Stimulated activated naive CD8-positive, alpha-beta T cell treated with anti-CD3 and anti-CD28 coated beads, Interleukin-15, Interleukin-2, amounts not matched to agents 100 ng/mL and 50 ng/mL, for 24 hours (primary cell): ENCODE data around the gene PRDX6.

Experiments used
- H3K27ac Mint-ChIP-seq: one replicate; pipeline ENCODE4 v1.8.0; 2021; ENCODE audit warnings: mild to moderate bottlenecking, mixed read lengths
- H3K27me3 Mint-ChIP-seq: one replicate; pipeline ENCODE4 v1.8.0; 2021; ENCODE audit warnings: mixed read lengths
- H3K36me3 Mint-ChIP-seq: one replicate; pipeline ENCODE4 v1.8.0; 2021; ENCODE audit warnings: low read depth, mixed read lengths
- H3K4me1 Mint-ChIP-seq: one replicate; pipeline ENCODE4 v1.8.0; 2021; ENCODE audit warnings: low read depth, mixed read lengths
- H3K4me3 Mint-ChIP-seq: one replicate; pipeline ENCODE4 v1.8.0; 2021; ENCODE audit warnings: mild to moderate bottlenecking, mixed read lengths
- H3K9me3 Mint-ChIP-seq: one replicate; pipeline ENCODE4 v1.8.0; 2021; ENCODE audit warnings: mixed read lengths

The PRDX6 gene

GRCh38 chr1:173477286-173478093 lies at the start of gene PRDX6:
Gene PRDX6, plus strand, starts transcription at chr1:173477335. Its CDS starts 63 bp downstream, at chr1:173477398.
- peak within 1 kb of the TSS; percentile 91 for H3K27ac Mint-ChIP-seq
- H3K36me3 Mint-ChIP-seq: peaks cover 39% of the 10 kb centered on the region
- H3K27me3 Mint-ChIP-seq: no peaks in the 10 kb centered on the region
- peaks cover 66% of the 10 kb centered on the region for H3K4me1 Mint-ChIP-seq
- H3K9me3 Mint-ChIP-seq: no peaks in the 10 kb centered on the region
- H3K4me3 Mint-ChIP-seq: peak within 1 kb of the TSS; percentile 90

GRCh38 chr1:173429471-173430402 lies 47.4 kb upstream of the PRDX6 start:
- Mint-ChIP-seq H3K36me3 (no peaks in the 10 kb centered on the region), H3K9me3 (no peaks in the 10 kb centered on the region), H3K27me3 (no peaks in the 10 kb centered on the region), H3K4me1 (peaks cover 31% of the 10 kb centered on the region), H3K27ac (peak overlapping the region; percentile 93), H3K4me3 (peak overlapping the region; percentile 74)

- no peaks in the 10 kb centered on the region for H3K27me3 Mint-ChIP-seq
- no peaks in the 10 kb centered on the region for H3K36me3 Mint-ChIP-seq
- H3K9me3 Mint-ChIP-seq: no peaks in the 10 kb centered on the region
- no peak overlapping the region for H3K27ac Mint-ChIP-seq
- peaks cover 31% of the 10 kb centered on the region for H3K4me1 Mint-ChIP-seq
- no peak overlapping the region for H3K4me3 Mint-ChIP-seq
These were observed 46.3 kb upstream of the PRDX6 start for GRCh38 chr1:173430677-173431303.

- H3K4me1 Mint-ChIP-seq: peaks cover 31% of the 10 kb centered on the region
- no peak overlapping the region for H3K27ac Mint-ChIP-seq
- no peaks in the 10 kb centered on the region for H3K36me3 Mint-ChIP-seq
- no peaks in the 10 kb centered on the region for H3K27me3 Mint-ChIP-seq
- no peaks in the 10 kb centered on the region for H3K9me3 Mint-ChIP-seq
- H3K4me3 Mint-ChIP-seq: no peak overlapping the region
These were observed 45.7 kb upstream of the PRDX6 start for GRCh38 chr1:173431304-173432045.

- no peaks in the 10 kb centered on the region for H3K27me3 Mint-ChIP-seq
- H3K27ac Mint-ChIP-seq: no peak overlapping the region
- no peaks in the 10 kb centered on the region for H3K36me3 Mint-ChIP-seq
- H3K4me3 Mint-ChIP-seq: no peak overlapping the region
- peaks cover 31% of the 10 kb centered on the region for H3K4me1 Mint-ChIP-seq
- H3K9me3 Mint-ChIP-seq: no peaks in the 10 kb centered on the region
These were observed 44.8 kb upstream of the PRDX6 start for GRCh38 chr1:173432331-173432730.

GRCh38 chr1:173433751-173434326 lies 43.3 kb upstream of the PRDX6 start:
- Mint-ChIP-seq H3K27me3 (no peaks in the 10 kb centered on the region), H3K9me3 (no peaks in the 10 kb centered on the region), H3K36me3 (no peaks in the 10 kb centered on the region), H3K4me1 (peaks cover 27% of the 10 kb centered on the region), H3K4me3 (no peak overlapping the region), H3K27ac (no peak overlapping the region)

- no peak overlapping the region for H3K4me3 Mint-ChIP-seq
- H3K4me1 Mint-ChIP-seq: peaks cover 5% of the 10 kb centered on the region
- H3K36me3 Mint-ChIP-seq: peaks cover 7% of the 10 kb centered on the region
- H3K9me3 Mint-ChIP-seq: no peaks in the 10 kb centered on the region
- H3K27ac Mint-ChIP-seq: no peak overlapping the region
- no peaks in the 10 kb centered on the region for H3K27me3 Mint-ChIP-seq
These were observed 40.2 kb upstream of the PRDX6 start for GRCh38 chr1:173436841-173437428.

GRCh38 chr1:173438675-173439074 lies 38.5 kb upstream of the PRDX6 start:
- Mint-ChIP-seq H3K4me3 (no peak overlapping the region), H3K36me3 (peaks cover 7% of the 10 kb centered on the region), H3K27ac (no peak overlapping the region), H3K27me3 (no peaks in the 10 kb centered on the region), H3K9me3 (no peaks in the 10 kb centered on the region), H3K4me1 (peaks cover 5% of the 10 kb centered on the region)

GRCh38 chr1:173440430-173440829 lies 36.7 kb upstream of the PRDX6 start:
- Mint-ChIP-seq H3K27me3 (no peaks in the 10 kb centered on the region), H3K36me3 (peaks cover 13% of the 10 kb centered on the region), H3K4me1 (peaks cover 16% of the 10 kb centered on the region), H3K9me3 (no peaks in the 10 kb centered on the region), H3K27ac (no peak overlapping the region), H3K4me3 (no peak overlapping the region)

- Mint-ChIP-seq H3K9me3 (peaks cover 22% of the 10 kb centered on the region), H3K27ac (no peak overlapping the region), H3K4me3 (no peak overlapping the region), H3K36me3 (peaks cover 41% of the 10 kb centered on the region), H3K4me1 (peaks cover 23% of the 10 kb centered on the region), H3K27me3 (no peaks in the 10 kb centered on the region)
These were observed 32.4 kb upstream of the PRDX6 start for GRCh38 chr1:173444757-173445156.

- Mint-ChIP-seq H3K9me3 (peaks cover 22% of the 10 kb centered on the region), H3K4me3 (no peak overlapping the region), H3K36me3 (peaks cover 44% of the 10 kb centered on the region), H3K4me1 (peaks cover 23% of the 10 kb centered on the region), H3K27ac (no peak overlapping the region), H3K27me3 (no peaks in the 10 kb centered on the region)
These were observed 32.0 kb upstream of the PRDX6 start for GRCh38 chr1:173445164-173445563.

GRCh38 chr1:173445656-173446055 lies 31.5 kb upstream of the PRDX6 start:
- peaks cover 44% of the 10 kb centered on the region for H3K36me3 Mint-ChIP-seq
- no peak overlapping the region for H3K27ac Mint-ChIP-seq
- H3K4me1 Mint-ChIP-seq: peaks cover 23% of the 10 kb centered on the region
- no peak overlapping the region for H3K4me3 Mint-ChIP-seq
- H3K9me3 Mint-ChIP-seq: peaks cover 22% of the 10 kb centered on the region
- no peaks in the 10 kb centered on the region for H3K27me3 Mint-ChIP-seq

- Mint-ChIP-seq H3K4me1 (peaks cover 23% of the 10 kb centered on the region), H3K9me3 (peaks cover 22% of the 10 kb centered on the region), H3K36me3 (peaks cover 40% of the 10 kb centered on the region), H3K4me3 (no peak overlapping the region), H3K27ac (no peak overlapping the region), H3K27me3 (no peaks in the 10 kb centered on the region)
These were observed 29.9 kb upstream of the PRDX6 start for GRCh38 chr1:173447224-173447623.

GRCh38 chr1:173448945-173449344 lies 28.2 kb upstream of the PRDX6 start:
- Mint-ChIP-seq H3K27me3 (no peaks in the 10 kb centered on the region), H3K9me3 (peaks cover 22% of the 10 kb centered on the region), H3K27ac (no peak overlapping the region), H3K4me3 (no peak overlapping the region), H3K4me1 (peaks cover 22% of the 10 kb centered on the region), H3K36me3 (peaks cover 42% of the 10 kb centered on the region)
